IMR-90 (cell line): Measurements from ENCODE around the gene RNF40. TPM values are rescaled to one million over a fixed set of nuclear protein-coding genes. Genes with fewer than 3 reads are reported as not detected.
A peak's percentile ranks its signal among the peaks of the same experiment; 100 is the strongest.

Experiments used
- ATAC-seq: fragments of 200-7000 bp; cut with Tn5 transposase; 2 replicates; pipeline ENCODE4 v1.9.1; 2020; ENCODE audit warnings: low read depth, mild to moderate bottlenecking, moderate library complexity
- BruUV-seq: library from RNA; stranded (reverse); fragments of 400-500 nt; replicated peaks from 2 replicates; lab custom pipeline; 2021; lab: Mats Ljungman, UMichigan
- CTCF ChIA-PET: fragments of 300-600 bp; formaldehyde crosslinking; extraction: SDS; loops from one replicate; lab custom pipeline; 2021; ENCODE audit warnings: antibody characterized with exemption; lab: Yijun Ruan, JAX
- POLR2A ChIA-PET: fragments of 300-600 bp; sonication (Branson Sonifier 250); formaldehyde crosslinking; loops from one replicate; lab custom pipeline; 2022; ENCODE audit warnings: antibody characterized with exemption; ENCODE audit not compliant: unreplicated experiment; lab: Charles Lee
- DNase-seq: peaks from one replicate; pipeline ENCODE4 v3.0.0; 2013
- H2AFZ ChIP-seq: replicated peaks from 2 replicates; pipeline ENCODE3; 2013; ENCODE audit warnings: low read length, mild to moderate bottlenecking; ENCODE audit not compliant: poor library complexity
- H2AK5ac ChIP-seq: 2 replicates; pipeline ENCODE4 v1.6.1; 2013; ENCODE audit warnings: low read depth, low read length, inconsistent platforms
- H2AK9ac ChIP-seq: replicated peaks from 2 replicates; pipeline ENCODE3; 2013; ENCODE audit warnings: mild to moderate bottlenecking, low read depth, low read length, moderate library complexity; ENCODE audit not compliant: poor library complexity
- H2BK120ac ChIP-seq: 2 replicates; pipeline ENCODE4 v1.6.1; 2013; ENCODE audit warnings: low read depth, low read length, inconsistent platforms
- H2BK15ac ChIP-seq: 3 replicates; pipeline ENCODE4 v1.6.1; 2013; ENCODE audit warnings: low read depth, low read length, inconsistent platforms
- H2BK20ac ChIP-seq: 2 replicates; pipeline ENCODE4 v1.6.1; 2013; ENCODE audit warnings: low read depth, mild to moderate bottlenecking, inconsistent platforms, low read length, moderate library complexity
- H2BK5ac ChIP-seq: 2 replicates; pipeline ENCODE4 v1.6.1; 2013; ENCODE audit warnings: mild to moderate bottlenecking, low read depth, low read length, inconsistent platforms; ENCODE audit not compliant: poor library complexity, severe bottlenecking
- H3K14ac ChIP-seq: replicated peaks from 2 replicates; pipeline ENCODE4 v1.6.1; 2013; ENCODE audit warnings: low read depth, low read length, inconsistent platforms
- H3K18ac ChIP-seq: 2 replicates; pipeline ENCODE4 v1.6.1; 2013; ENCODE audit warnings: low read depth, low read length, control low read depth
- H3K23ac ChIP-seq: 2 replicates; pipeline ENCODE4 v1.6.1; 2013; ENCODE audit warnings: low read depth, low read length, inconsistent platforms
- H3K27ac ChIP-seq: 2 replicates; pipeline ENCODE4 v1.5.1; 2013; ENCODE audit warnings: mild to moderate bottlenecking, control low read depth, low read length; ENCODE audit not compliant: insufficient read depth
- H3K27me3 ChIP-seq: 2 replicates; pipeline ENCODE4 v1.6.1; 2013; ENCODE audit warnings: low read length; ENCODE audit not compliant: control insufficient read depth, insufficient read depth
- H3K36me3 ChIP-seq: 2 replicates; pipeline ENCODE4 v1.6.1; 2013; ENCODE audit warnings: low read length, mixed read lengths; ENCODE audit not compliant: control insufficient read depth, insufficient read depth
- H3K4ac ChIP-seq: 2 replicates; pipeline ENCODE4 v1.6.1; 2013; ENCODE audit warnings: low read depth, low read length, inconsistent platforms
- H3K4me1 ChIP-seq: 2 replicates; pipeline ENCODE4 v1.6.1; 2013; ENCODE audit warnings: low read length, mixed read lengths; ENCODE audit not compliant: control insufficient read depth, insufficient read depth
- H3K4me2 ChIP-seq: 2 replicates; pipeline ENCODE4 v1.6.1; 2013; ENCODE audit warnings: low read depth, mild to moderate bottlenecking, control low read depth, low read length, moderate library complexity
- H3K4me3 ChIP-seq: 2 replicates; pipeline ENCODE4 v1.5.1; 2013; ENCODE audit warnings: low read depth, mild to moderate bottlenecking, control low read depth, low read length, moderate library complexity; ENCODE audit not compliant: insufficient read depth
- H3K56ac ChIP-seq: 2 replicates; pipeline ENCODE4 v1.6.1; 2013; ENCODE audit warnings: low read length, inconsistent platforms; ENCODE audit not compliant: insufficient read depth; ENCODE audit errors: extremely low read depth
- H3K79me1 ChIP-seq, 2 experiments: 2 replicates each; pipeline ENCODE4 v1.6.1; 2013; ENCODE audit warnings: low read length in 2 of 2, inconsistent platforms in 1 of 2, low read depth in 1 of 2
- H3K9ac ChIP-seq: 2 replicates; pipeline ENCODE4 v1.6.1; 2013; ENCODE audit warnings: low read depth, low read length, control low read depth
- H3K9me1 ChIP-seq: 2 replicates; pipeline ENCODE4 v1.6.1; 2013; ENCODE audit warnings: low read length, inconsistent platforms; ENCODE audit not compliant: insufficient read depth
- H3K9me3 ChIP-seq: 2 replicates; pipeline ENCODE4 v1.6.1; 2013; ENCODE audit warnings: low read length; ENCODE audit not compliant: control insufficient read depth, insufficient read depth
- H4K20me1 ChIP-seq: 2 replicates; pipeline ENCODE4 v1.6.1; 2013; ENCODE audit warnings: low read length, inconsistent platforms; ENCODE audit not compliant: insufficient read depth
- H4K5ac ChIP-seq: 2 replicates; pipeline ENCODE4 v1.6.1; 2013; ENCODE audit warnings: mild to moderate bottlenecking, low read depth, low read length, control low read depth
- H4K8ac ChIP-seq, 2 experiments: 2 replicates each; pipeline ENCODE4 v1.6.1; 2013; ENCODE audit warnings: low read depth in 2 of 2, low read length in 2 of 2, control low read depth in 1 of 2, inconsistent platforms in 1 of 2
- H4K91ac ChIP-seq: 2 replicates; pipeline ENCODE4 v1.6.1; 2013; ENCODE audit warnings: low read depth, low read length, inconsistent platforms; ENCODE audit not compliant: insufficient read depth
- FOS ChIP-seq: fragments of 150-350 bp; IDR thresholded peaks from 2 replicates; pipeline ENCODE4 v1.6.1; 2016; ENCODE audit warnings: low read depth, low read length
- RFX5 ChIP-seq: IDR thresholded peaks from 2 replicates; pipeline ENCODE4 v1.8.0; 2012; ENCODE audit warnings: low read depth, mild to moderate bottlenecking, low read length, moderate library complexity
- WGBS, 2 experiments: methylation state at CpG; one replicate each; pipeline versions ENCODE4 v1.1.5 to v1.1.7; 2013; ENCODE audit warnings: missing lambda C conversion rate in 2 of 2; ENCODE audit not compliant: insufficient read length in 1 of 2; ENCODE audit errors: extremely low coverage in 2 of 2; 5-methylcytosine and 5-hydroxymethylcytosine counted together
- dilution Hi-C: fragments of 300-500 bp; cut with HindIII; formaldehyde crosslinking; loops from one replicate; pipeline ENCODE4 v1.14.3; 2018; ENCODE audit warnings: low sequenced_read_pairs; ENCODE audit not compliant: unreplicated experiment
- in situ Hi-C: fragments of 300-500 bp; cut with MboI; formaldehyde crosslinking; loops from 3 replicates; pipeline ENCODE4 v1.14.3; 2019; ENCODE audit warnings: low sequenced_read_pairs, inconsistent platforms, mixed read lengths
- intact Hi-C: fragments of 100-400 bp; cut with micrococcal nuclease; formaldehyde crosslinking; loops from 2 replicates; pipeline ENCODE4 v1.10.0; 2022
- polyA plus RNA-seq, 3 experiments: library from polyadenylated mRNA; depleted of rRNA; stranded (reverse); fragments of >200 nt; gene quantifications; 2 replicates each; pipeline ENCODE4 v1.2.3, GENCODE V29; 2012; ENCODE audit warnings: low replicate concordance in 1 of 3
- total RNA-seq: library from RNA; depleted of rRNA; stranded (reverse); fragments of >200 nt; gene quantifications from 2 replicates; pipeline ENCODE4 v1.2.3, GENCODE V29; 2012

RNF40 gene
- total and polyA plus RNA-seq, 2 of the 4 experiments (the other 2 are of a cell fraction): 46.7 to 72.4 TPM

GRCh38 chr16:30741461-30741914 lies 20.6 kb upstream of the RNF40 start:
- Histone ChIP-seq H3K9ac (no peak overlapping the region), H2AK9ac (peak overlapping the region; percentile 86), H3K4ac (peak overlapping the region; percentile 44), H3K27ac (peak overlapping the region; percentile 18; the same call in 1 of the 2 replicates), H3K4me1 (peaks cover 14% of the 10 kb centered on the region), H3K79me1 (peaks cover 12 to 43% of the 10 kb centered on the region in 2 experiments), H2BK5ac (peak overlapping the region; percentile 85), H3K27me3 (no peaks in the 10 kb centered on the region), H3K56ac (no peak overlapping the region), H2AK5ac (peak overlapping the region; percentile 86), H2BK120ac (peak overlapping the region; percentile 33; the same call in 1 of the 2 replicates), H3K18ac (peak overlapping the region; percentile 16; the same call in 1 of the 2 replicates), H3K4me2 (peak overlapping the region; percentile 19; the same call in 1 of the 2 replicates), H4K20me1 (peaks cover 8% of the 10 kb centered on the region; the same call in 1 of the 2 replicates), H3K9me3 (no peaks in the 10 kb centered on the region), H3K23ac (no peak overlapping the region; the same call in 1 of the 2 replicates), H4K5ac (peak overlapping the region; percentile 38; the same call in 1 of the 2 replicates), H4K91ac (peak overlapping the region; percentile 43), H2AFZ (peak overlapping the region; percentile 59), H3K4me3 (no peak overlapping the region), H3K9me1 (peaks cover 16% of the 10 kb centered on the region), H3K36me3 (peaks cover 44% of the 10 kb centered on the region), H2BK15ac (peak overlapping the region; percentile 31; the same call in 1 of the 3 replicates), H3K14ac (peak overlapping the region; percentile 57), H4K8ac (peak overlapping the region in 1 of 2 experiments; percentile 81; a peak in 1 of 4 replicates), H2BK20ac (peak overlapping the region; percentile 57; the same call in 1 of the 2 replicates)
- no CpG with 5 or more reads among the region's 6 CpGs for WGBS, 2 experiments
- no TSS peak for BruUV-seq
- ChIA-PET POLR2A (no interaction called here), CTCF (no interaction called here)
- dilution Hi-C loops (no loop called here), in situ Hi-C loops (no loop called here), intact Hi-C loops (no loop called here)
- DNase-seq (peak; percentile 92), ATAC-seq (peak; percentile 88)
- TF ChIP-seq RFX5 (no peak), FOS (peak; percentile 69; the same call in 1 of the 2 replicates)
